ENCODE data around the gene BARD1. TPM values are rescaled to one million over a fixed set of nuclear protein-coding genes. Genes with fewer than 3 reads are reported as not detected.

BARD1 gene
- total and polyA plus RNA-seq, 4 donors: 0.54 to 11.3 (median 3.0) TPM

DNA sequence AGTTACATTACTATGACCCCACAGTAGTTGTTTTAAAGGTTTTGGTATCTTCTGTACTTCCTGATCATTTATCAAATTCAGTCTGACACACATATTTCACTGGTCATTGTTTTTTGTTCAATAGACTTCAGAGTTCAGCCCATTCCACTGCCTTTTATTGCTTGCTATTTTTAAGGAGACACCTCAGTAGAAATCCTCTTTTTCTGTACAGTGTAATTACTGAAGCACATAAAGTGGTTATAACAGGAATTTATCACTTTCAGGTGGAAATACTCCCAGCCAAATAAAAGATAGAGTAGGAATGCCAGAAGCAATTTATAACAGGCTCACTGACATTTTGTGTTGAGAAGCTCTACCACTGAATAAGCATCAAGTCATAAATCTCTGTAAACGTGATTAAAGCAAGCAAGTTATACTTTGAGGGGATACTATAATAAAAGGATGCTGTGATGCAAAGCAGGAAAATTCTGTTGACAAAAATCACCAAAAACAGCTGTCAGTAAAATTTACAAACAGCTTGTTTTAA is 6.6 kb upstream of the BARD1 start (continued):
- no peak for TF ChIP-seq REST (IDR thresholded peaks at IDR 0.05)
- TF ChIP-seq GABPA (IDR thresholded peaks at IDR 0.05 in 1 of 2, conservative IDR thresholded peaks at IDR 0.05 in 1 of 2): no peak
- no peak for TF ChIP-seq EGR1 (IDR thresholded peaks at IDR 0.05; ENCODE audit: low read depth in 2 of 2)

GRCh38 chr2:214810671-214811070 is 1.2 kb upstream of the BARD1 start:
- TF ChIP-seq RXRA (IDR thresholded peaks at IDR 0.05) (no peak), TAF1 (conservative IDR thresholded peaks at IDR 0.05) (no peak), NR2F2 (IDR thresholded peaks at IDR 0.05) (no peak), SP1 (IDR thresholded peaks at IDR 0.05) (no peak), HNF4A (conservative IDR thresholded peaks at IDR 0.05) (no peak), YY1 (IDR thresholded peaks at IDR 0.05) (no peak), RAD21 (IDR thresholded peaks at IDR 0.05) (no peak), EGR1 (IDR thresholded peaks at IDR 0.05; ENCODE audit: low read depth in 2 of 2) (no peak), ATF3 (IDR thresholded peaks at IDR 0.05) (no peak), REST (IDR thresholded peaks at IDR 0.05) (no peak), JUND (IDR thresholded peaks at IDR 0.05) (no peak)
- TF ChIP-seq, protein P1, sequence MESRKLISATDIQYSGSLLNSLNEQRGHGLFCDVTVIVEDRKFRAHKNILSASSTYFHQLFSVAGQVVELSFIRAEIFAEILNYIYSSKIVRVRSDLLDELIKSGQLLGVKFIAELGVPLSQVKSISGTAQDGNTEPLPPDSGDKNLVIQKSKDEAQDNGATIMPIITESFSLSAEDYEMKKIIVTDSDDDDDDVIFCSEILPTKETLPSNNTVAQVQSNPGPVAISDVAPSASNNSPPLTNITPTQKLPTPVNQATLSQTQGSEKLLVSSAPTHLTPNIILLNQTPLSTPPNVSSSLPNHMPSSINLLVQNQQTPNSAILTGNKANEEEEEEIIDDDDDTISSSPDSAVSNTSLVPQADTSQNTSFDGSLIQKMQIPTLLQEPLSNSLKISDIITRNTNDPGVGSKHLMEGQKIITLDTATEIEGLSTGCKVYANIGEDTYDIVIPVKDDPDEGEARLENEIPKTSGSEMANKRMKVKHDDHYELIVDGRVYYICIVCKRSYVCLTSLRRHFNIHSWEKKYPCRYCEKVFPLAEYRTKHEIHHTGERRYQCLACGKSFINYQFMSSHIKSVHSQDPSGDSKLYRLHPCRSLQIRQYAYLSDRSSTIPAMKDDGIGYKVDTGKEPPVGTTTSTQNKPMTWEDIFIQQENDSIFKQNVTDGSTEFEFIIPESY (IDR thresholded peaks at IDR 0.05): no peak
- TF ChIP-seq, protein P2, sequence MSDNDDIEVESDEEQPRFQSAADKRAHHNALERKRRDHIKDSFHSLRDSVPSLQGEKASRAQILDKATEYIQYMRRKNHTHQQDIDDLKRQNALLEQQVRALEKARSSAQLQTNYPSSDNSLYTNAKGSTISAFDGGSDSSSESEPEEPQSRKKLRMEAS (IDR thresholded peaks at IDR 0.05): no peak
- Histone ChIP-seq H3K4me1 (ENCODE audit: control insufficient read depth in 4 of 4, insufficient read depth in 4 of 4, low read length in 3 of 4) (peaks cover 0 to 23% (median 4%) of the 10 kb centered on the region in 4 donors), H3K27me3 (ENCODE audit: control insufficient read depth in 4 of 4, insufficient read depth in 4 of 4, low read length in 3 of 4) (no peaks in the 10 kb centered on the region), H3K9me3 (ENCODE audit: control insufficient read depth in 4 of 4, low read length in 3 of 4) (no peaks in the 10 kb centered on the region), H3K4me3 (ENCODE audit: low read depth in 1 of 3, low read length in 3 of 3) (peak overlapping the region in 1 of 3 donors; percentile 57), H3K27ac (ENCODE audit: low read depth in 1 of 2, low read length in 2 of 2) (no peak overlapping the region), H3K36me3 (ENCODE audit: control insufficient read depth in 4 of 4, insufficient read depth in 3 of 4, low read depth in 1 of 4, low read length in 3 of 4) (no peaks in the 10 kb centered on the region), H3K9ac (ENCODE audit: low read depth in 1 of 2, low read length in 2 of 2) (no peak overlapping the region)
- DNase-seq (ENCODE audit: low spot score): no peak
- WGBS: 59% methylated on average over 14 of the region's 14 CpGs

All from liver (tissue), 9 donors.